Brain microvascular endothelial cell (primary cell): ENCODE measurements around the gene AUTS2.

ENCODE experiments used
- DNase-seq: peaks from one replicate; pipeline ENCODE4 v3.0.0-alpha.2; 2020
- H3K27ac ChIP-seq: fragments of 250-450 bp; sonication (Bioruptor Pico); 2 replicates; pipeline ENCODE4 v1.5.1; 2020; ENCODE audit warnings: mild to moderate bottlenecking, moderate library complexity
- H3K27me3 ChIP-seq: fragments of 250-450 bp; sonication (Bioruptor Pico); replicated peaks from 2 replicates; pipeline ENCODE4 v1.5.1; 2020; ENCODE audit warnings: mild to moderate bottlenecking
- H3K36me3 ChIP-seq: fragments of 250-450 bp; sonication (Bioruptor Pico); replicated peaks from 2 replicates; pipeline ENCODE4 v1.5.1; 2020; ENCODE audit warnings: mild to moderate bottlenecking
- H3K4me3 ChIP-seq: 2 replicates; pipeline ENCODE4 v1.5.1; 2011; ENCODE audit warnings: low read depth, mild to moderate bottlenecking, control low read depth, low read length, moderate library complexity
- CTCF ChIP-seq: IDR thresholded peaks from 2 replicates; pipeline ENCODE4 v1.5.1; 2011; ENCODE audit warnings: low read depth, mild to moderate bottlenecking, moderate library complexity, low read length, control low read depth, inconsistent platforms; ENCODE audit errors: missing control alignments
- in situ Hi-C: cut with HindIII; loops from 2 replicates; pipeline ENCODE4 v1.10.0; 2017; ENCODE audit warnings: low sequenced_read_pairs, low pct_ligation_motif_present

The AUTS2 gene

GRCh38 chr7:70788276-70788675 lies 1190.0 kb downstream of the AUTS2 start:
- H3K36me3 ChIP-seq = peaks cover 11% of the 10 kb centered on the region
- no peak for TF ChIP-seq CTCF
- H3K4me3 ChIP-seq = no peak overlapping the region
- H3K27ac ChIP-seq = no peak overlapping the region
- no peak for DNase-seq
- no peaks in the 10 kb centered on the region for H3K27me3 ChIP-seq
- in situ Hi-C loops = no loop called here

GRCh38 chr7:70789481-70790214 lies 1191.4 kb downstream of the AUTS2 start:
- DNase-seq = no peak
- in situ Hi-C loops = no loop called here
- Histone ChIP-seq H3K36me3 (peaks cover 11% of the 10 kb centered on the region), H3K27me3 (no peaks in the 10 kb centered on the region), H3K4me3 (no peak overlapping the region), H3K27ac (no peak overlapping the region)
- no peak for TF ChIP-seq CTCF

- in situ Hi-C loops = no loop called here
- Histone ChIP-seq H3K4me3 (no peak overlapping the region), H3K27me3 (no peaks in the 10 kb centered on the region), H3K36me3 (peaks cover 8% of the 10 kb centered on the region), H3K27ac (no peak overlapping the region)
- no peak for TF ChIP-seq CTCF
- DNase-seq = no peak
These were observed 1192.2 kb downstream of the AUTS2 start for GRCh38 chr7:70790215-70791073.

GRCh38 chr7:70791341-70791740 lies 1193.1 kb downstream of the AUTS2 start:
- H3K36me3 ChIP-seq = peaks cover 8% of the 10 kb centered on the region
- H3K27ac ChIP-seq = no peak overlapping the region
- no peaks in the 10 kb centered on the region for H3K27me3 ChIP-seq
- H3K4me3 ChIP-seq = no peak overlapping the region
- DNase-seq = no peak
- in situ Hi-C loops = no loop called here
- TF ChIP-seq CTCF = no peak

- in situ Hi-C loops = no loop called here
- H3K27me3 ChIP-seq = no peaks in the 10 kb centered on the region
- no peak overlapping the region for H3K4me3 ChIP-seq
- TF ChIP-seq CTCF = no peak
- no peak for DNase-seq
- H3K36me3 ChIP-seq = peaks cover 6% of the 10 kb centered on the region
- no peak overlapping the region for H3K27ac ChIP-seq
These were observed 1194.8 kb downstream of the AUTS2 start for GRCh38 chr7:70793060-70793459.
